Endothelial cell of umbilical vein (primary cell): Measurements from ENCODE around the gene GNB1L. TPM values are rescaled to one million over a fixed set of nuclear protein-coding genes. Genes with fewer than 3 reads are reported as not detected.

ENCODE experiments used
- BruUV-seq: library from RNA; stranded (reverse); fragments of 400-500 nt; replicated peaks from 2 replicates; lab custom pipeline; 2021; lab: Mats Ljungman, UMichigan
- CTCF ChIA-PET: fragments of 300-600, 350-600 bp; sonication (Branson Sonifier 250); formaldehyde crosslinking; loops from one replicate; lab custom pipeline; 2021; ENCODE audit warnings: antibody characterized with exemption, inconsistent platforms; lab: Charles Lee
- POLR2A ChIA-PET: fragments of 300-600, 350-600 bp; sonication (Branson Sonifier 250); formaldehyde crosslinking; loops from one replicate; lab custom pipeline; 2021; ENCODE audit warnings: antibody characterized with exemption, inconsistent platforms; lab: Charles Lee
- DNase-seq: peaks from one replicate; pipeline ENCODE4 v3.0.0-alpha.2; 2011; ENCODE audit warnings: low read depth, low spot score
- FAIRE-seq: peaks from 2 replicates; lab custom pipeline; 2011; peaks lifted over from hg19 to GRCh38; lab: Jason Lieb, UNC
- H2AFZ ChIP-seq: 2 replicates; pipeline ENCODE4 v1.6.0; 2012; ENCODE audit warnings: low read depth, low read length, control low read depth, inconsistent platforms
- H3K27ac ChIP-seq: 2 replicates; pipeline ENCODE4 v1.5.1; 2011; ENCODE audit warnings: low read depth, mild to moderate bottlenecking, control low read depth, low read length, moderate library complexity; ENCODE audit not compliant: insufficient read depth
- H3K27me3 ChIP-seq, 2 experiments: 2 replicates each; pipeline versions ENCODE4 v1.6.0 to v1.6.1; 2011; ENCODE audit warnings: low read length in 2 of 2, mixed read lengths in 1 of 2; ENCODE audit not compliant: control insufficient read depth in 2 of 2, insufficient read depth in 2 of 2
- H3K36me3 ChIP-seq, 2 experiments: 2 replicates in 1 of 2; 3 replicates in 1 of 2; pipeline ENCODE4 v1.5.1; 2011; ENCODE audit warnings: low read length in 2 of 2, mild to moderate bottlenecking in 1 of 2, moderate library complexity in 1 of 2; ENCODE audit not compliant: control insufficient read depth in 2 of 2, insufficient read depth in 2 of 2; ENCODE audit errors: extremely low read depth in 1 of 2
- H3K4me1 ChIP-seq: 3 replicates; pipeline ENCODE4 v1.5.1; 2011; ENCODE audit warnings: mild to moderate bottlenecking, low read length; ENCODE audit not compliant: control insufficient read depth, insufficient read depth; ENCODE audit errors: extremely low read depth
- H3K4me2 ChIP-seq: 2 replicates; pipeline ENCODE4 v1.6.1; 2011; ENCODE audit warnings: low read length, control low read depth, mixed read lengths; ENCODE audit not compliant: insufficient read depth
- H3K4me3 ChIP-seq, 3 experiments: fragments of 200-600 bp in 1 of 3; sonication (generic), shearing (Covaris generic) in 1 of 3; replicated peaks in 1 of 3; 2 replicates each; pipeline ENCODE4 v1.5.1; 2011 to 2016; ENCODE audit warnings: control low read depth in 3 of 3, low read length in 3 of 3, mild to moderate bottlenecking in 2 of 3, inconsistent platforms in 1 of 3, low read depth in 1 of 3, moderate library complexity in 1 of 3; ENCODE audit not compliant: insufficient read depth in 1 of 3
- H3K79me2 ChIP-seq: 2 replicates; pipeline ENCODE4 v1.6.0; 2012; ENCODE audit warnings: low read length, inconsistent platforms; ENCODE audit not compliant: control insufficient read depth, insufficient read depth
- H3K9ac ChIP-seq: replicated peaks from 2 replicates; pipeline ENCODE3; 2011; ENCODE audit warnings: low read length, control low read depth; ENCODE audit not compliant: insufficient read depth; ENCODE audit errors: extremely low read depth
- H3K9me1 ChIP-seq: replicated peaks from 3 replicates; pipeline ENCODE4 v1.6.0; 2011; ENCODE audit warnings: mild to moderate bottlenecking, low read length; ENCODE audit not compliant: control insufficient read depth, insufficient read depth; ENCODE audit errors: extremely low read depth
- H3K9me3 ChIP-seq: replicated peaks from 2 replicates; pipeline ENCODE4 v1.5.1; 2012; ENCODE audit warnings: low read length, inconsistent platforms; ENCODE audit not compliant: control insufficient read depth, insufficient read depth
- H4K20me1 ChIP-seq: replicated peaks from 2 replicates; pipeline ENCODE3; 2011; ENCODE audit warnings: mild to moderate bottlenecking, low read length; ENCODE audit not compliant: control insufficient read depth, insufficient read depth; ENCODE audit errors: extremely low read depth
- CTCF ChIP-seq, 2 donors: IDR thresholded peaks; 1 replicate in 1 of 2; 2 replicates in 1 of 2; pipeline ENCODE4 v1.5.1; 2011; ENCODE audit warnings: low read length in 2 of 2, mild to moderate bottlenecking in 2 of 2, moderate library complexity in 2 of 2, control low read depth in 1 of 2, inconsistent platforms in 1 of 2, low read depth in 1 of 2; ENCODE audit not compliant: insufficient read depth in 1 of 2; ENCODE audit errors: extremely low read depth in 1 of 2
- EZH2 ChIP-seq: IDR thresholded peaks from 2 replicates; pipeline ENCODE4 v1.6.1; 2012; ENCODE audit warnings: borderline replicate concordance, low read depth, mild to moderate bottlenecking, moderate library complexity, low read length, inconsistent platforms; ENCODE audit not compliant: severe bottlenecking
- FOS ChIP-seq: IDR thresholded peaks from 2 replicates; pipeline ENCODE4 v1.6.1; 2011; ENCODE audit warnings: mild to moderate bottlenecking, low read length, moderate library complexity, borderline replicate concordance; ENCODE audit not compliant: insufficient read depth
- GATA2 ChIP-seq: IDR thresholded peaks from 2 replicates; pipeline ENCODE4 v1.7.0; 2011; ENCODE audit warnings: low read depth, mild to moderate bottlenecking, moderate library complexity, mixed read lengths, low read length; ENCODE audit not compliant: insufficient read length, insufficient read depth
- JUN ChIP-seq: IDR thresholded peaks from 2 replicates; pipeline ENCODE4 v1.6.1; 2011; ENCODE audit warnings: borderline replicate concordance, low read depth; ENCODE audit not compliant: insufficient read length, insufficient read depth
- MAX ChIP-seq: IDR thresholded peaks from 2 replicates; pipeline ENCODE4 v1.6.1; 2011; ENCODE audit not compliant: insufficient read depth, insufficient read length
- MYC ChIP-seq: IDR thresholded peaks from one replicate; pipeline ENCODE4 v1.6.1; 2011; ENCODE audit warnings: mild to moderate bottlenecking, low read depth, low read length
- POLR2A ChIP-seq: IDR thresholded peaks from 2 replicates; pipeline ENCODE4 v1.6.1; 2012; ENCODE audit warnings: low read depth, mild to moderate bottlenecking, control low read depth, low read length
- POLR2AphosphoS5 ChIP-seq: IDR thresholded peaks from 2 replicates; pipeline ENCODE4 v1.6.1; 2012; ENCODE audit warnings: low read depth, mild to moderate bottlenecking, control low read depth, low read length, moderate library complexity; ENCODE audit not compliant: insufficient read depth
- dilution Hi-C: fragments of 300-500 bp; cut with MboI; formaldehyde crosslinking; loops from one replicate; pipeline ENCODE4 v1.15.0; 2019; ENCODE audit warnings: low sequenced_read_pairs; ENCODE audit not compliant: extremely low pct_ligation_motif_present
- intact Hi-C: fragments of 100-400 bp; cut with micrococcal nuclease; formaldehyde crosslinking; loops from one replicate; pipeline ENCODE4 v1.10.0; 2022
- polyA plus RNA-seq, 4 experiments: library from polyadenylated mRNA; depleted of rRNA in 3 of 4; stranded (reverse) in 3 of 4; unstranded in 1 of 4; fragments of >200 nt; gene quantifications; 2 replicates each; pipeline versions ENCODE4 v1.2.1 to v1.2.3, GENCODE V29; 2011 to 2012; ENCODE audit warnings: missing spikeins in 1 of 4
- total RNA-seq: library from RNA; stranded (reverse); gene quantifications from 2 replicates; pipeline ENCODE4 v1.2.3, GENCODE V29; 2021

GNB1L gene
- total and polyA plus RNA-seq, 2 donors (not counting 3 experiments of a cell fraction or from before 2014, with no cell fraction given): 5.4 to 5.9 TPM

GRCh38 chr22:19857382-19857781 is 2.7 kb upstream of the GNB1L start:
- Histone ChIP-seq H3K9ac (no peak overlapping the region), H3K4me1 (peaks cover 24% of the 10 kb centered on the region), H3K27ac (no peak overlapping the region), H3K4me3 (no peak overlapping the region), H4K20me1 (no peaks in the 10 kb centered on the region), H3K4me2 (no peak overlapping the region), H3K9me3 (no peaks in the 10 kb centered on the region), H2AFZ (no peak overlapping the region), H3K9me1 (no peaks in the 10 kb centered on the region), H3K27me3 (no peaks in the 10 kb centered on the region), H3K36me3 (peaks cover under 1% of the 10 kb centered on the region in 2 experiments), H3K79me2 (peaks cover 26% of the 10 kb centered on the region)
- FAIRE-seq (no peak), DNase-seq (no peak)
- ChIA-PET POLR2A (no interaction called here), CTCF (no interaction called here)
- intact Hi-C loops (no loop called here), dilution Hi-C loops (no loop called here)
- no peak for TF ChIP-seq EZH2
- no peak for TF ChIP-seq POLR2AphosphoS5
- no peak for TF ChIP-seq CTCF (IDR thresholded peaks at IDR 0.05; ENCODE audit: extremely low read depth in 1 of 2, insufficient read depth in 1 of 2, low read depth in 1 of 2, low read length in 2 of 2)
- TF ChIP-seq MYC: no peak
- no peak for TF ChIP-seq JUN
- TF ChIP-seq GATA2: no peak
- TF ChIP-seq MAX: no peak
- TF ChIP-seq POLR2A: no peak
- no peak for TF ChIP-seq FOS
- BruUV-seq: no TSS peak
